Transverse colon (tissue), 4 donors: ENCODE measurements around the gene APCDD1L. TPM values are rescaled to one million over a fixed set of nuclear protein-coding genes. Genes with fewer than 3 reads are reported as not detected.

Experiments
- DNase-seq: peaks from one replicate; pipeline ENCODE4 v3.0.0-alpha.2; 2019
- H3K27ac ChIP-seq, 4 donors: fragments of 200-600 bp; sonication (generic); 2 replicates each; pipeline ENCODE4 v1.5.1; 2016 to 2018; ENCODE audit warnings: inconsistent platforms in 4 of 4
- H3K27me3 ChIP-seq: fragments of 200-600 bp; sonication (generic); 2 replicates; pipeline ENCODE4 v1.5.1; 2017; ENCODE audit warnings: inconsistent platforms
- H3K36me3 ChIP-seq, 4 donors: fragments of 200-600 bp; sonication (generic); 2 replicates each; pipeline ENCODE4 v1.5.1; 2017 to 2019; ENCODE audit warnings: inconsistent platforms in 4 of 4
- H3K4me1 ChIP-seq, 4 donors: fragments of 200-600 bp; sonication (generic); 2 replicates each; pipeline ENCODE4 v1.5.1; 2017 to 2020; ENCODE audit warnings: inconsistent platforms in 4 of 4
- H3K4me3 ChIP-seq, 4 donors: fragments of 200-600 bp; sonication (generic); 1 replicate in 1 of 4; 2 replicates in 3 of 4; pipeline versions ENCODE4 v1.5.1 to v1.6.1; 2017 to 2019; ENCODE audit warnings: inconsistent platforms in 4 of 4
- H3K9me3 ChIP-seq, 2 donors: fragments of 200-600 bp; sonication (generic); 2 replicates each; pipeline ENCODE4 v1.5.1; 2017 to 2019; ENCODE audit warnings: inconsistent platforms in 2 of 2
- CTCF ChIP-seq, 5 experiments: fragments of 200-600 bp in 3 of 5; fragments of 450-650 bp in 2 of 5; sonication (generic) in 3 of 5; IDR thresholded peaks; 1 replicate in 2 of 5; 2 replicates in 3 of 5; pipeline ENCODE4 v1.5.1; 2016 to 2017; ENCODE audit warnings: antibody characterized with exemption in 5 of 5, inconsistent platforms in 3 of 5, mild to moderate bottlenecking in 2 of 5, moderate library complexity in 1 of 5
- EP300 ChIP-seq: sonication (generic); formaldehyde crosslinking; IDR thresholded peaks from one replicate; pipeline ENCODE4 v1.6.1; 2017; ENCODE audit warnings: antibody characterized with exemption, low read depth
- POLR2A ChIP-seq: fragments of 450-650 bp; IDR thresholded peaks from one replicate; pipeline ENCODE4 v1.6.1; 2016; ENCODE audit warnings: antibody characterized with exemption, mild to moderate bottlenecking, moderate library complexity
- POLR2AphosphoS5 ChIP-seq, 3 donors: sonication (generic); formaldehyde crosslinking; IDR thresholded peaks; one replicate each; pipeline ENCODE4 v1.6.1; 2016; ENCODE audit warnings: antibody characterized with exemption in 3 of 3
- WGBS, 2 donors: methylation state at CpG; one replicate each; pipeline ENCODE4 v1.1.5; 2018; ENCODE audit warnings: low coverage in 1 of 2; 5-methylcytosine and 5-hydroxymethylcytosine counted together
- in situ Hi-C, 4 donors: fragments of 200-750 bp; cut with MboI; loops; one replicate each; pipeline versions ENCODE4 v1.15.0 to v1.15.1; 2017; ENCODE audit warnings: low sequenced_read_pairs in 3 of 4, low pct_ligation_motif_present in 1 of 4, low pct_unique_long_range_greater_than_20kb in 1 of 4
- intact Hi-C: fragments of 100-400 bp; cut with DNase I; formaldehyde crosslinking; loops from one replicate; pipeline ENCODE4 v1.15.1; 2023; ENCODE audit warnings: low total_unique reads
- total RNA-seq, 4 donors: library from RNA; depleted of rRNA; stranded (reverse); fragments of >200 nt; gene quantifications; one replicate each; pipeline ENCODE4 v1.1.0, GENCODE V29; 2016

Gene APCDD1L
- total RNA-seq, 4 donors from 2014 or later, result 0.16 TPM; not detected in 3

GRCh38 chr20:58472273-58473018, 42.8 kb downstream of the APCDD1L start:
- Histone ChIP-seq H3K9me3 (no peaks in the 10 kb centered on the region), H3K4me3 (no peak overlapping the region), H3K27me3 (no peaks in the 10 kb centered on the region), H3K36me3 (no peaks in the 10 kb centered on the region), H3K27ac (no peak overlapping the region), H3K4me1 (peaks cover 0 to 16% (median 0%) of the 10 kb centered on the region in 4 donors)
- in situ Hi-C loops (no loop called here), intact Hi-C loops (no loop called here)
- DNase-seq, result no peak
- TF ChIP-seq CTCF (IDR thresholded peaks at IDR 0.05) (no peak), POLR2AphosphoS5 (IDR thresholded peaks at IDR 0.05) (no peak), EP300 (no peak), POLR2A (no peak)
- WGBS, 2 donors, result 89 to 90% methylated on average over 3 to 20 of the region's 20 CpGs

GRCh38 chr20:58471193-58472164, 43.7 kb downstream of the APCDD1L start:
- peaks cover 0 to 16% (median 0%) of the 10 kb centered on the region in 4 donors for H3K4me1 ChIP-seq
- in situ Hi-C loops, result no loop called here
- TF ChIP-seq POLR2AphosphoS5 (IDR thresholded peaks at IDR 0.05), result peak; percentile 43 to 87 (median 72)
- TF ChIP-seq EP300, result no peak
- no peak for TF ChIP-seq POLR2A

GRCh38 chr20:58470336-58471192, 44.6 kb downstream of the APCDD1L start:
- in situ Hi-C loops, result no loop called here
- H3K4me3 ChIP-seq, result no peak overlapping the region
- DNase-seq, result no peak
- intact Hi-C loops, result no loop called here
- peaks cover 0 to 16% (median 0%) of the 10 kb centered on the region in 4 donors for H3K4me1 ChIP-seq
- H3K27ac ChIP-seq, result peak overlapping the region in 2 of 4 donors; percentile 46 to 70
- H3K36me3 ChIP-seq, result no peaks in the 10 kb centered on the region
- no peak for TF ChIP-seq CTCF (IDR thresholded peaks at IDR 0.05)
- peaks cover 6% of the 10 kb centered on the region for H3K27me3 ChIP-seq
- H3K9me3 ChIP-seq, result no peaks in the 10 kb centered on the region
- 89 to 91% methylated on average over 3 to 15 of the region's 19 CpGs for WGBS, 2 donors

More at GRCh38 chr20:58471193-58472164, 43.7 kb downstream of the APCDD1L start:
- Histone ChIP-seq H3K9me3 (no peaks in the 10 kb centered on the region), H3K4me3 (no peak overlapping the region), H3K27ac (peak overlapping the region in 3 of 4 donors; percentile 11 to 70 (median 46)), H3K27me3 (peaks cover 3% of the 10 kb centered on the region), H3K36me3 (no peaks in the 10 kb centered on the region)
- intact Hi-C loops, result no loop called here
- DNase-seq, result peak; percentile 48
- WGBS, 2 donors, result 79% methylated on average over 26 of the region's 26 CpGs; no CpG with 5 or more reads in 1 of the 2 donors

- Histone ChIP-seq H3K4me1 (peaks cover 0 to 16% (median 0%) of the 10 kb centered on the region in 4 donors), H3K27me3 (peaks cover 6% of the 10 kb centered on the region), H3K4me3 (no peak overlapping the region), H3K36me3 (no peaks in the 10 kb centered on the region), H3K27ac (no peak overlapping the region), H3K9me3 (no peaks in the 10 kb centered on the region)
- TF ChIP-seq POLR2AphosphoS5 (IDR thresholded peaks at IDR 0.05) (no peak), POLR2A (no peak), CTCF (IDR thresholded peaks at IDR 0.05) (no peak), EP300 (no peak)
- intact Hi-C loops (loop anchor here (1.0 kb wide), 1 partner anchor 19 kb away; no protein-coding TSS in a partner anchor), in situ Hi-C loops (no loop called here)
- 85% methylated on average over 7 of the region's 12 CpGs; no CpG with 5 or more reads in 1 of the 2 donors for WGBS, 2 donors
- no peak for DNase-seq
These were observed 45.6 kb downstream of the APCDD1L start for GRCh38 chr20:58469616-58470015.
